ENCODE results near the gene GATAD2A. TPM values are rescaled to one million over a fixed set of nuclear protein-coding genes. Genes with fewer than 3 reads are reported as not detected.

GATAD2A gene
- polyA plus RNA-seq, 1 donor (not counting 4 experiments of a cell fraction or from before 2014, with no cell fraction given): 28.4 TPM

GRCh38 chr19:19443283-19443682 lies 37.8 kb downstream of the GATAD2A start:
- dilution Hi-C loops (cut with MboI; ENCODE audit: extremely low pct_ligation_motif_present, low sequenced_read_pairs): no loop called here
- no peak for DNase-seq (ENCODE audit: low read depth, low spot score)

GRCh38 chr19:19443902-19444680 lies 38.6 kb downstream of the GATAD2A start:
- no peak overlapping the region for H3K4me3 ChIP-seq (ENCODE audit: control insufficient read depth in 2 of 3, extremely low read depth in 1 of 3, insufficient read depth in 2 of 3, low read depth in 1 of 3, low read length in 3 of 3)
- H3K9me1 ChIP-seq (ENCODE audit: control insufficient read depth, extremely low read depth, insufficient read depth, low read length): peaks cover 5% of the 10 kb centered on the region
- H3K4me2 ChIP-seq (ENCODE audit: control insufficient read depth, extremely low read depth, insufficient read depth, low read depth, low read length): no peak overlapping the region
- no peak overlapping the region for H2AFZ ChIP-seq (ENCODE audit: control insufficient read depth, low read length)
- FAIRE-seq: no peak
- H3K27ac ChIP-seq (ENCODE audit: control insufficient read depth, insufficient read depth, low read length): no peak overlapping the region
- no peak overlapping the region for H3K9ac ChIP-seq (ENCODE audit: control insufficient read depth, extremely low read depth, insufficient read depth, low read length)
- TF ChIP-seq CTCF (optimal IDR thresholded peaks at IDR 0.05 in 1 of 3, IDR thresholded peaks at IDR 0.05 in 1 of 3, conservative IDR thresholded peaks at IDR 0.05 in 1 of 3; ENCODE audit: extremely low read depth in 1 of 3, insufficient read depth in 2 of 3, low read length in 3 of 3): no peak
- TF ChIP-seq EZH2 (IDR thresholded peaks at IDR 0.05; ENCODE audit: low read length): no peak
- dilution Hi-C loops (cut with MboI; ENCODE audit: extremely low pct_ligation_motif_present, low sequenced_read_pairs): no loop called here
- DNase-seq (ENCODE audit: low read depth, low spot score): no peak
- peaks cover 94% of the 10 kb centered on the region for H3K79me2 ChIP-seq (ENCODE audit: control insufficient read depth, insufficient read depth, low read length)
- no peaks in the 10 kb centered on the region for H3K9me3 ChIP-seq (ENCODE audit: control insufficient read depth, low read depth, low read length)
- peaks cover 44% of the 10 kb centered on the region for H4K20me1 ChIP-seq (ENCODE audit: control insufficient read depth, extremely low read depth, insufficient read depth, low read length)
- peaks cover 23% of the 10 kb centered on the region for H3K4me1 ChIP-seq (ENCODE audit: control insufficient read depth, extremely low read depth, insufficient read depth, low read length)
- peaks cover 1 to 16% of the 10 kb centered on the region in 2 experiments for H3K36me3 ChIP-seq (ENCODE audit: control insufficient read depth in 2 of 2, extremely low read depth in 1 of 2, insufficient read depth in 2 of 2, low read length in 2 of 2)
- H3K27me3 ChIP-seq (ENCODE audit: control insufficient read depth, extremely low read depth, insufficient read depth, low read length): no peaks in the 10 kb centered on the region

More at GRCh38 chr19:19443283-19443682, 37.8 kb downstream of the GATAD2A start:
- no peak overlapping the region for H3K4me3 ChIP-seq (ENCODE audit: control insufficient read depth in 2 of 3, extremely low read depth in 1 of 3, insufficient read depth in 2 of 3, low read depth in 1 of 3, low read length in 3 of 3)
- peaks cover 45% of the 10 kb centered on the region for H4K20me1 ChIP-seq (ENCODE audit: control insufficient read depth, extremely low read depth, insufficient read depth, low read length)
- H3K27me3 ChIP-seq (ENCODE audit: control insufficient read depth, extremely low read depth, insufficient read depth, low read length): no peaks in the 10 kb centered on the region
- peaks cover 1 to 17% of the 10 kb centered on the region in 2 experiments for H3K36me3 ChIP-seq (ENCODE audit: control insufficient read depth in 2 of 2, extremely low read depth in 1 of 2, insufficient read depth in 2 of 2, low read length in 2 of 2)
- peaks cover 29% of the 10 kb centered on the region for H3K4me1 ChIP-seq (ENCODE audit: control insufficient read depth, extremely low read depth, insufficient read depth, low read length)
- no peak overlapping the region for H3K27ac ChIP-seq (ENCODE audit: control insufficient read depth, insufficient read depth, low read length)
- H3K4me2 ChIP-seq (ENCODE audit: control insufficient read depth, extremely low read depth, insufficient read depth, low read depth, low read length): no peak overlapping the region
- no peak for FAIRE-seq
- H3K9me1 ChIP-seq (ENCODE audit: control insufficient read depth, extremely low read depth, insufficient read depth, low read length): peaks cover 9% of the 10 kb centered on the region
- peaks cover 94% of the 10 kb centered on the region for H3K79me2 ChIP-seq (ENCODE audit: control insufficient read depth, insufficient read depth, low read length)
- no peak overlapping the region for H3K9ac ChIP-seq (ENCODE audit: control insufficient read depth, extremely low read depth, insufficient read depth, low read length)
- no peaks in the 10 kb centered on the region for H3K9me3 ChIP-seq (ENCODE audit: control insufficient read depth, low read depth, low read length)
- TF ChIP-seq EZH2 (IDR thresholded peaks at IDR 0.05; ENCODE audit: low read length): no peak
- TF ChIP-seq CTCF (optimal IDR thresholded peaks at IDR 0.05 in 1 of 3, IDR thresholded peaks at IDR 0.05 in 1 of 3, conservative IDR thresholded peaks at IDR 0.05 in 1 of 3; ENCODE audit: extremely low read depth in 1 of 3, insufficient read depth in 2 of 3, low read length in 3 of 3): no peak
- H2AFZ ChIP-seq (ENCODE audit: control insufficient read depth, low read length): no peak overlapping the region
